GM19240 (cell line): ENCODE measurements around the gene ANXA1.
"Not testable (repeated sequence)": the region's sequence is repeated elsewhere in the genome, so short reads cannot be mapped to it uniquely, and the experiment has no call there.

ENCODE experiments used
- DNase-seq: peaks from one replicate; pipeline ENCODE4 v3.0.0; 2011; ENCODE audit warnings: low spot score; ENCODE audit not compliant: insufficient read length

Gene ANXA1

GRCh38 chr9:73151653-73152542 is at the start of gene ANXA1:
ANXA1 (plus strand) TSS chr9:73151865; CDS start chr9:73158536, 6,671 bp downstream.
- DNase-seq: no peak

- DNase-seq: no peak
These were observed 47.3 kb upstream of the ANXA1 start for GRCh38 chr9:73104342-73104741.

- no peak for DNase-seq
These were observed 46.7 kb upstream of the ANXA1 start for GRCh38 chr9:73104921-73105320.

GRCh38 chr9:73107489-73108069 is 44.1 kb upstream of the ANXA1 start:
- DNase-seq: not testable (repeated sequence)

- no peak for DNase-seq
These were observed 37.6 kb upstream of the ANXA1 start for GRCh38 chr9:73114058-73114457.

GRCh38 chr9:73114958-73115357 is 36.7 kb upstream of the ANXA1 start:
- no peak for DNase-seq

- no peak for DNase-seq
These were observed 35.6 kb upstream of the ANXA1 start for GRCh38 chr9:73116031-73116430.

- no peak for DNase-seq
These were observed 34.8 kb upstream of the ANXA1 start for GRCh38 chr9:73116880-73117279.

- DNase-seq: no peak
These were observed 33.4 kb upstream of the ANXA1 start for GRCh38 chr9:73118286-73118685.

GRCh38 chr9:73118898-73119554 is 32.6 kb upstream of the ANXA1 start:
- DNase-seq: no peak

GRCh38 chr9:73121375-73121935 is 30.2 kb upstream of the ANXA1 start:
- no peak for DNase-seq

GRCh38 chr9:73125651-73126050 is 26.0 kb upstream of the ANXA1 start:
- DNase-seq: no peak

- DNase-seq: no peak
These were observed 21.6 kb upstream of the ANXA1 start for GRCh38 chr9:73129941-73130685.

- no peak for DNase-seq
These were observed 20.2 kb upstream of the ANXA1 start for GRCh38 chr9:73131461-73131860.

GRCh38 chr9:73132034-73132776 is 19.5 kb upstream of the ANXA1 start:
- DNase-seq: peak; percentile 14

GRCh38 chr9:73133022-73133651 is 18.5 kb upstream of the ANXA1 start:
- no peak for DNase-seq

- DNase-seq: peak; percentile 2
These were observed 17.7 kb upstream of the ANXA1 start for GRCh38 chr9:73133921-73134407.

GRCh38 chr9:73135394-73135793 is 16.3 kb upstream of the ANXA1 start:
- no peak for DNase-seq

- DNase-seq: no peak
These were observed 14.3 kb upstream of the ANXA1 start for GRCh38 chr9:73137286-73137899.
